Heart right ventricle (tissue), 16 donors: ENCODE results near the gene SYT10. TPM values are rescaled to one million over a fixed set of nuclear protein-coding genes. Genes with fewer than 3 reads are reported as not detected.
"Not testable (repeated sequence)": the region's sequence is repeated elsewhere in the genome, so short reads cannot be mapped to it uniquely, and the experiment has no call there.

Source experiments
- ATAC-seq, 8 donors: fragments of 200-7000 bp; cut with Tn5 transposase; one replicate each; pipeline ENCODE4 v1.9.1; 2020; ENCODE audit warnings: mild to moderate bottlenecking in 8 of 8, moderate library complexity in 8 of 8, moderate number of reproducible peaks in 1 of 8
- DNase-seq, 2 donors: peaks; one replicate each; pipeline ENCODE4 v3.0.0-alpha.2; 2020
- H3K27ac ChIP-seq, 10 donors: fragments of 200-600 bp; sonication (generic) in 2 of 10; one replicate each; pipeline versions ENCODE4 v1.5.0 to v1.8.0; 2020 to 2022; ENCODE audit warnings: mild to moderate bottlenecking in 3 of 10
- H3K27me3 ChIP-seq, 7 donors: fragments of 200-600 bp; one replicate each; pipeline ENCODE4 v1.8.0; 2021 to 2022; ENCODE audit warnings: mild to moderate bottlenecking in 2 of 7
- H3K36me3 ChIP-seq, 9 donors: fragments of 200-600 bp; sonication (generic) in 1 of 9; one replicate each; pipeline versions ENCODE4 v1.5.0 to v1.8.0; 2020 to 2022; ENCODE audit warnings: mild to moderate bottlenecking in 2 of 9
- H3K4me1 ChIP-seq, 9 donors: fragments of 200-600 bp; sonication (generic) in 1 of 9; one replicate each; pipeline versions ENCODE4 v1.5.0 to v1.8.0; 2020 to 2022; ENCODE audit warnings: mild to moderate bottlenecking in 4 of 9
- H3K4me3 ChIP-seq, 10 donors: fragments of 200-600 bp; sonication (generic) in 2 of 10; one replicate each; pipeline versions ENCODE4 v1.5.0 to v1.8.0; 2020 to 2022; ENCODE audit warnings: mild to moderate bottlenecking in 7 of 10, moderate library complexity in 2 of 10
- H3K9me3 ChIP-seq, 11 donors: fragments of 200-600 bp in 10 of 11; sonication (generic) in 2 of 11; one replicate each; pipeline versions ENCODE4 v1.5.0 to v1.8.0; 2013 to 2022; ENCODE audit warnings: mild to moderate bottlenecking in 2 of 11, control low read depth in 1 of 11, moderate library complexity in 1 of 11
- WGBS, 2 donors: extraction: QIAGEN DNeasy Blood & Tissue Kit; methylation state at CpG; one replicate each; pipeline ENCODE4 v1.1.7; 2013; ENCODE audit warnings: inconsistent platforms in 1 of 2; 5-methylcytosine and 5-hydroxymethylcytosine counted together
- intact Hi-C, 10 donors: fragments of 100-400 bp; cut with DNase I; formaldehyde crosslinking; loops; one replicate each; pipeline versions ENCODE4 v1.11.1 to v1.14.2; 2022
- polyA plus RNA-seq, 2 donors: library from polyadenylated mRNA; stranded (reverse); fragments of 200-250 nt; gene quantifications; one replicate each; pipeline ENCODE4 v1.2.3, GENCODE V29; 2013
- total RNA-seq, 10 donors: library from RNA; stranded (reverse); fragmentation: NEBNext Ultra II Directional in 3 of 10; extraction: Animal tissue kit (Norgen Biotek cat#: 25700) in 3 of 10; gene quantifications; one replicate each; pipeline versions ENCODE4 v1.2.1 to v1.2.4, GENCODE V29; 2021 to 2023
- TF ChIP-seq, protein P1 (sequence below), 9 donors: fragments of 200-600 bp; sonication (generic) in 2 of 9; IDR thresholded peaks; one replicate each; pipeline versions ENCODE4 v1.5.0 to v1.8.0; 2021 to 2022; ENCODE audit warnings: antibody characterized with exemption in 9 of 9, mild to moderate bottlenecking in 5 of 9, moderate library complexity in 1 of 9
- donor health status: Arrhythmogenic right ventricular cardiomyopathy.
- donor health status: ischemic (EF 13 %, LVEDD 7.1; RV severe dilation, severe dysfunction).
- donor health status: healthy with polysubstance abuse.
- donor health status: DM: no; HTN: yes; CAD: no.
- donor health status: DM: no; HTN: no; CAD: no.
- donor health status: ischemic (EF 25% LVEDD 6.9; RV normal size, moderate dysfunction).
- donor health status: ischemic (EF 25% LVEDD 5.7; RV mildly dilated, moderate dysfunction).
- donor health status: healthy.
- donor health status: DM: yes; HTN: yes; CAD: no.
- donor health status: Ischemic cardiomyopathy.
- donor health status: ischemic (EF 35%, LVEDD 5.7; RV mildly dilated, moderate dysfunction).
- donor health status: nonischemic (EF 11% LVEDD 7.7; RV severe dilation, severe dysfunction).
- donor health status: DM: yes; HTN: yes; CAD: no.
- donor health status: PGD.
- donor health status: ischemic (EF 29% LVEDD 5.4; RV normal size, mild dysfunction).
- donor health status: nonischemic (EF 23%, LVEDD 6.1; RV moderate dilation, normal function).

Gene SYT10
- total and polyA plus RNA-seq, 12 donors = not detected

DNA sequence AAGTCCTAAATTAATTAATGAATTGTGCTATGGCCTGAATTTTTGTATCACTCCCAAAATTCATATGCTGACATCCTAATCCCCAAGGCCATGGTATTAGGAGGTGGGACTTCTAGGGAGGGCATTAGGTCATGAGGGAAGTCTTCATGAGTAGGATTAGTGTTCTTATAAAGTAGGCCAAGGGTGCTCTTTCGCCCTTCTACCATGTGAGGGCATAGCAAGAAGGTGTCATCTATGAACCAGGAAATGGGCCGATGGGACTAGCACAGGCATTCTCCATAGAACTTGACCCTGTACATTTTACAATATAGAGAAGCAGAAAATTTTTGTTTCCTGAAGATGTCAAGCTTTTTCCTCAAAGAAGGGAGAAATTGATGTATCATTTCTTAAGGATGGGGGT, 12.5 kb downstream of the SYT10 start:
- 67 to 74% methylated on average over 2 of the region's 2 CpGs for WGBS, 2 donors

DNA sequence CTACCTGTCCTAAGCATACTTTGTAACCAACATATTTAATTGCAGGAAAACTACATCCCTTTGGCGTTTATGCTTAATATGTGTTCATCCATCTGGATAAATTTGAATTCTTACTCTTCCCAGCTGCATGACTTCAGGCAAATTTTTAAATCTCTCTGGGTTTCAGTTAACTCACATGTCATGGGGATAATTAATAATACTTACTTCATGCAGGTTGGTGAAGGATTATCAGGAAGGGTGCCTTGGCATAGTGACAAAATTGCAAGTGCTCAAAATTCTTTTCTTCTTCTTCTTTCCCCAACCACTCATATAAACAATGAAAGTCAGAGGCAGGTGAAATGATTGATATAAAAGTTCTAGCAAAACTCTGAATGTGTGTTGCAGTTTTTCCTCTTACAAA, 15.9 kb downstream of the SYT10 start:
- Histone ChIP-seq H3K27me3 (no peaks in the 10 kb centered on the region), H3K9me3 (no peaks in the 10 kb centered on the region), H3K4me3 (no peak overlapping the region), H3K4me1 (no peaks in the 10 kb centered on the region), H3K36me3 (no peaks in the 10 kb centered on the region), H3K27ac (no peak overlapping the region)
- 88% methylated on average over 1 of the region's 1 CpG for WGBS, 2 donors
- ATAC-seq = no peak
- no peak for DNase-seq
- intact Hi-C loops = no loop called here
- TF ChIP-seq, protein P1, sequence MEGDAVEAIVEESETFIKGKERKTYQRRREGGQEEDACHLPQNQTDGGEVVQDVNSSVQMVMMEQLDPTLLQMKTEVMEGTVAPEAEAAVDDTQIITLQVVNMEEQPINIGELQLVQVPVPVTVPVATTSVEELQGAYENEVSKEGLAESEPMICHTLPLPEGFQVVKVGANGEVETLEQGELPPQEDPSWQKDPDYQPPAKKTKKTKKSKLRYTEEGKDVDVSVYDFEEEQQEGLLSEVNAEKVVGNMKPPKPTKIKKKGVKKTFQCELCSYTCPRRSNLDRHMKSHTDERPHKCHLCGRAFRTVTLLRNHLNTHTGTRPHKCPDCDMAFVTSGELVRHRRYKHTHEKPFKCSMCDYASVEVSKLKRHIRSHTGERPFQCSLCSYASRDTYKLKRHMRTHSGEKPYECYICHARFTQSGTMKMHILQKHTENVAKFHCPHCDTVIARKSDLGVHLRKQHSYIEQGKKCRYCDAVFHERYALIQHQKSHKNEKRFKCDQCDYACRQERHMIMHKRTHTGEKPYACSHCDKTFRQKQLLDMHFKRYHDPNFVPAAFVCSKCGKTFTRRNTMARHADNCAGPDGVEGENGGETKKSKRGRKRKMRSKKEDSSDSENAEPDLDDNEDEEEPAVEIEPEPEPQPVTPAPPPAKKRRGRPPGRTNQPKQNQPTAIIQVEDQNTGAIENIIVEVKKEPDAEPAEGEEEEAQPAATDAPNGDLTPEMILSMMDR (IDR thresholded peaks at IDR 0.05) = no peak

More for the DNA sequence above, 12.5 kb downstream of the SYT10 start:
- TF ChIP-seq, protein P1 (IDR thresholded peaks at IDR 0.05) = no peak
- DNase-seq (no peak), ATAC-seq (no peak)
- Histone ChIP-seq H3K4me3 (no peak overlapping the region), H3K4me1 (no peaks in the 10 kb centered on the region), H3K9me3 (no peaks in the 10 kb centered on the region), H3K27ac (no peak overlapping the region), H3K36me3 (no peaks in the 10 kb centered on the region), H3K27me3 (no peaks in the 10 kb centered on the region)
- intact Hi-C loops = no loop called here

DNA sequence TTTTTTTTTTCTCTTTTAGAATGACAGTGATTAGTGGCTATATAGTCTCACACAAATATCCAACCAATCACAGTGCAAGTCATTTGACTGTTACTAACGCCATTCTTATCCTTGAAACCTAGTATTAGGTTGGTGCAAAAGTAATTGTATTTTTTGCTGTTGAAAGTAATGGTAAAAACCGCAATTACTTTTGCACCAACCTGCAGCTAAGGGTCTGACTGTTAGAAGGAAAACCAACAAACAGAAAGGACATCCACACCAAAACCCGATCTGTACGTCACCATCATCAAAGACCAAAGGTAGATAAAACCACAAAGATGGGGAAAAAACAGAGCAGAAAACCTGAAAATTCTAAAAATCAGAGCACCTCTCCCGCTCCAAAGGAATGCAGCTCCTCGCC, 27.2 kb downstream of the SYT10 start:
- H3K4me3 ChIP-seq, DNase-seq, H3K4me1 ChIP-seq, H3K27ac ChIP-seq, H3K36me3 ChIP-seq, ATAC-seq, H3K27me3 ChIP-seq, H3K9me3 ChIP-seq, intact Hi-C loops: not testable (repeated sequence)
- WGBS, 2 donors = 86 to 88% methylated on average over 6 of the region's 6 CpGs

DNA sequence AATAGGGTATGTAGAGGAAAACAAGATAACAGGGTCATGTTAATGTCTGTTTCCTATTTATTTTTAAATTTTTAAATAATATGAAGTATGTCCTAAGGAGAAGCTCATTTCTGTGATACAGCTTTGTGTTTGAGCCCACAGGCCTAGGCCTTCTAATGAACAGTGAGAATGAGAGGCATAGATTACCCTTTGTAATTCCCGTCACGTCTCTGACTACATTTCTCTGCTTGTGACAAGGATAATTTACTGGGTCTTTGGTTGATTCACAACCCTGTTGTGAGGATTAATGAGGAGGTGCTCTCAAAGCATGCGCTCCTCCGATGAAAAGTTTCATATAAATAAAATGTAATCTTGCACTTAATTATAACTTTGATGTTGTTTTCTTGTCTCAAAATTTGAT, 56.1 kb downstream of the SYT10 start:
- intact Hi-C loops = no loop called here
- H3K4me1 ChIP-seq = no peaks in the 10 kb centered on the region
- ATAC-seq = no peak
- no peaks in the 10 kb centered on the region for H3K27me3 ChIP-seq
- DNase-seq = no peak
- H3K27ac ChIP-seq = no peak overlapping the region
- TF ChIP-seq, protein P1 (IDR thresholded peaks at IDR 0.05) = no peak
- H3K4me3 ChIP-seq = no peak overlapping the region
- no peaks in the 10 kb centered on the region for H3K36me3 ChIP-seq
- 85 to 92% methylated on average over 4 of the region's 4 CpGs for WGBS, 2 donors
- no peaks in the 10 kb centered on the region for H3K9me3 ChIP-seq

DNA sequence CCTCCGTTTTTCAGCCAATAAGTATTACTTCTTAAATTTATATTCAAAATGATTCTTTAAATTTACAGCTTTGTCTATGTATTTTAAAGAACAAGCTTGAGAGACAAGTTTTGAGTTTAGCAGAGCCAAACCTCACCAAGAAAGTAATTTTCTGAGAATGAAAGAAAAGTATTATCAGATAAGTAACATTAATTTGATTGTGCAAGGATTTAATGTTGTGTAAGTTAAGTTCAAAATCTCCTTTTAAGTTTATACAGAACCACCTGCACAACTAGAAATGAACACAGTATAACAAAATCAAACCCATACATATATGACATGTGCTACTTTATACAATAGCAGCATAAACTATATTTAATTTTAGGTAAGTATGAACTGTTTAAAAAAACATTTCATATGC, 63.5 kb downstream of the SYT10 start:
- 64 to 80% methylated on average over 1 of the region's 1 CpG for WGBS, 2 donors
- DNase-seq = no peak
- H3K27ac ChIP-seq = no peak overlapping the region
- H3K9me3 ChIP-seq = peaks cover 0 to 2% (median 0%) of the 10 kb centered on the region in 11 donors
- intact Hi-C loops = no loop called here
- H3K27me3 ChIP-seq = no peaks in the 10 kb centered on the region
- TF ChIP-seq, protein P1 (IDR thresholded peaks at IDR 0.05) = no peak
- no peaks in the 10 kb centered on the region for H3K36me3 ChIP-seq
- H3K4me1 ChIP-seq = no peaks in the 10 kb centered on the region
- H3K4me3 ChIP-seq = no peak overlapping the region
- no peak for ATAC-seq
